Parathyroid adenoma (tissue), 2 donors: Measurements from ENCODE around the gene PANX1.

Experiments used
- H2AFZ ChIP-seq: fragments of 300-600 bp; sonication (generic); one replicate; pipeline ENCODE4 v1.7.0; 2017; ENCODE audit warnings: antibody characterized with exemption, mild to moderate bottlenecking
- H3K27ac ChIP-seq: fragments of 300-600 bp; sonication (generic); one replicate; pipeline ENCODE4 v1.7.0; 2017
- H3K27me3 ChIP-seq: fragments of 300-600 bp; sonication (generic); one replicate; pipeline ENCODE4 v1.7.0; 2017; ENCODE audit warnings: low read length; ENCODE audit not compliant: control insufficient read depth, insufficient read depth
- H3K36me3 ChIP-seq: fragments of 300-600 bp; sonication (generic); one replicate; pipeline ENCODE4 v1.7.0; 2017; ENCODE audit warnings: low read length; ENCODE audit not compliant: control insufficient read depth, insufficient read depth
- H3K4me1 ChIP-seq: fragments of 300-600 bp; sonication (generic); one replicate; pipeline ENCODE4 v1.7.0; 2017; ENCODE audit warnings: control low read depth
- H3K4me2 ChIP-seq: fragments of 300-600 bp; sonication (generic); one replicate; pipeline ENCODE4 v1.7.0; 2017; ENCODE audit warnings: low read length
- H3K4me3 ChIP-seq: fragments of 300-600 bp; sonication (generic); one replicate; pipeline ENCODE4 v1.7.0; 2017; ENCODE audit warnings: low read depth, low read length
- H3K79me2 ChIP-seq: fragments of 300-600 bp; sonication (generic); one replicate; pipeline ENCODE4 v1.7.0; 2017; ENCODE audit warnings: control low read depth
- H3K9ac ChIP-seq: fragments of 300-600 bp; sonication (generic); one replicate; pipeline ENCODE4 v1.7.0; 2017; ENCODE audit warnings: mild to moderate bottlenecking
- H3K9me3 ChIP-seq: fragments of 300-600 bp; sonication (generic); one replicate; pipeline ENCODE4 v1.7.0; 2017; ENCODE audit warnings: low read length; ENCODE audit not compliant: control insufficient read depth
- TF ChIP-seq, protein P1 (sequence below): fragments of 300-600 bp; sonication (generic); IDR thresholded peaks from one replicate; pipeline ENCODE4 v1.7.0; 2017; ENCODE audit warnings: antibody characterized with exemption, mild to moderate bottlenecking
- donor health status: primary hyperparathyroidism.

PANX1 gene

DNA sequence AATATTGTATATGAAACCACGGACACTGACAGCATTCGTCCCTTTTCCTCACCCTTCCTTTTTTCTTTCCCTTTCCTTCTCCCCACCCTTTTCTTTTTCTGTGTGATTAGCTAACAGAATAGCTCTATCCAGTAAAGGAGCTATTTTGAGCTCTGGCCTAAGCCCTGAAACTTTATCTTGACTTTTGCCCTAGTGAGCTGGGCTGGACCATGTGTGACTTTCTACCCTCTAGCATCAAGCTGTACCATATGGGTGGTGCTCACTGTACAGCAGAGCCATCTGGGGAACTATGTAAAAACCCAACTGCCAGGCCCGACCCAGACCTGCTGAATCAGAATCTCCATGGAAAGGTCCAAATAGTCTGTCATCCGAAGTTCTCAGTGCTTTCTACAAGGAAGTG lies 21.9 kb upstream of the PANX1 start:
- Histone ChIP-seq H3K27me3 (no peaks in the 10 kb centered on the region), H3K9me3 (no peaks in the 10 kb centered on the region), H3K4me2 (no peak overlapping the region), H3K27ac (no peak overlapping the region), H3K4me1 (no peaks in the 10 kb centered on the region), H3K36me3 (no peaks in the 10 kb centered on the region), H3K79me2 (no peaks in the 10 kb centered on the region), H2AFZ (no peak overlapping the region), H3K4me3 (no peak overlapping the region), H3K9ac (no peak overlapping the region)
- TF ChIP-seq, protein P1, sequence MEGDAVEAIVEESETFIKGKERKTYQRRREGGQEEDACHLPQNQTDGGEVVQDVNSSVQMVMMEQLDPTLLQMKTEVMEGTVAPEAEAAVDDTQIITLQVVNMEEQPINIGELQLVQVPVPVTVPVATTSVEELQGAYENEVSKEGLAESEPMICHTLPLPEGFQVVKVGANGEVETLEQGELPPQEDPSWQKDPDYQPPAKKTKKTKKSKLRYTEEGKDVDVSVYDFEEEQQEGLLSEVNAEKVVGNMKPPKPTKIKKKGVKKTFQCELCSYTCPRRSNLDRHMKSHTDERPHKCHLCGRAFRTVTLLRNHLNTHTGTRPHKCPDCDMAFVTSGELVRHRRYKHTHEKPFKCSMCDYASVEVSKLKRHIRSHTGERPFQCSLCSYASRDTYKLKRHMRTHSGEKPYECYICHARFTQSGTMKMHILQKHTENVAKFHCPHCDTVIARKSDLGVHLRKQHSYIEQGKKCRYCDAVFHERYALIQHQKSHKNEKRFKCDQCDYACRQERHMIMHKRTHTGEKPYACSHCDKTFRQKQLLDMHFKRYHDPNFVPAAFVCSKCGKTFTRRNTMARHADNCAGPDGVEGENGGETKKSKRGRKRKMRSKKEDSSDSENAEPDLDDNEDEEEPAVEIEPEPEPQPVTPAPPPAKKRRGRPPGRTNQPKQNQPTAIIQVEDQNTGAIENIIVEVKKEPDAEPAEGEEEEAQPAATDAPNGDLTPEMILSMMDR: no peak

DNA sequence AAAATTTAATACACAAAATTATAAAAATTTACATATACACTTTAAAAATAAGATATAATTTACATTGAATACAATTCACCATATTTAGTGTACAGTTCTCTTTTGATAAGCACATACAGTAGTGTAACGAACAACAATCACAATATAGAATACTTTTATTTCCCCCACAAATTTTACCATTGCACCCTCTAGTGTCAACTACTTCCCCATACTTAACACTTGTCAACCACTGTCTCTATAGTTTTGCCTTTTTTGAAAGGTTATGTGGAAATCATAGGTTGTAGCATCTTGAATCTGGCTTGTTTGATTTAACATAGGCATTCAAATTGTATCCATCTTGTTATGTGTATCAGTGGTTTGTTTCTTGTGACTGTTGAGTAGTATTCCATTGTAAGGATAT lies 21.3 kb upstream of the PANX1 start:
- H3K4me2 ChIP-seq: no peak overlapping the region
- no peak overlapping the region for H3K4me3 ChIP-seq
- H3K9me3 ChIP-seq: no peaks in the 10 kb centered on the region
- H2AFZ ChIP-seq: no peak overlapping the region
- no peaks in the 10 kb centered on the region for H3K79me2 ChIP-seq
- TF ChIP-seq, protein P1: no peak
- no peak overlapping the region for H3K27ac ChIP-seq
- no peak overlapping the region for H3K9ac ChIP-seq
- H3K36me3 ChIP-seq: no peaks in the 10 kb centered on the region
- H3K4me1 ChIP-seq: no peaks in the 10 kb centered on the region
- H3K27me3 ChIP-seq: no peaks in the 10 kb centered on the region

DNA sequence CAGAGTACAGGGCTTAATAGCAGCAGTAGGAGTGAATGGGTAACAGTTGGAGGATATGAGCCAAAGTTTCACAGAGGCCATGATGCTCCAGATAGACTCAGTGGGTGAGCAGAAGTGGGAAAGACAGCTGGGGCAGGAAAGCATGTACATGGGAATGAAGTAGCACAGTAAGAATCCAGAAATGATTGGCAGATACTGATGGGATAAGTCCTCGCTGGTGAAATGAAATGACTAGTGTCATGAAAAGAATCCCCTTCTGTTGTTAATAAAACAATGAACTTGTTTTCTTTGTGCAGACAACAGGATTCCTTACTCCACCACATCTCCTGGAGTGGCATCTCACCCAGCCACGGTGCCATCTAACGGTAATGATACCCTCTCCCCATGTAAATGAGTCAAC lies 17.4 kb upstream of the PANX1 start:
- Histone ChIP-seq H3K36me3 (no peaks in the 10 kb centered on the region), H3K4me3 (no peak overlapping the region), H3K9ac (no peak overlapping the region), H3K27me3 (no peaks in the 10 kb centered on the region), H2AFZ (no peak overlapping the region), H3K79me2 (no peaks in the 10 kb centered on the region), H3K9me3 (no peaks in the 10 kb centered on the region), H3K4me1 (no peaks in the 10 kb centered on the region), H3K4me2 (no peak overlapping the region), H3K27ac (no peak overlapping the region)
- TF ChIP-seq, protein P1: no peak

DNA sequence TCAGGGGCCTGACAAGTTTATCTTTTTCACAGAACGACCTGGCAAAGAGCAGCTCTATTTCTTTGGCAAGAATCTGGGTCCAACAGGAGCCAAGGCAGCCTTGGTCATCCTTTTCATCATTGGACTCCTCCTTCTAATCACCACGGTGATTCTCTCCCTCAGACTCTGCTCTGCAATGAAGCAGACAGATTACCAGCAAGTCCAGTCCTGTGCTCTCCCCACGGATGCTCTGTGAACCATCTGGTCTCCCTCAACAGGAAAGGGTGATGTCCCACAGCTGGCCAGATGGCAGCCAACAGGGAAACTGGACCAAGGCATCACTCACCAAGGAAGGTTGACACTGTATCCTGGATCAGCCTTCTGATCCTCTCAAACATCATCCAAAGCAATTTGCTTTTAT lies 17.0 kb upstream of the PANX1 start:
- Histone ChIP-seq H3K27me3 (no peaks in the 10 kb centered on the region), H3K4me1 (no peaks in the 10 kb centered on the region), H2AFZ (no peak overlapping the region), H3K79me2 (no peaks in the 10 kb centered on the region), H3K9ac (no peak overlapping the region), H3K36me3 (no peaks in the 10 kb centered on the region), H3K9me3 (no peaks in the 10 kb centered on the region), H3K27ac (no peak overlapping the region), H3K4me3 (no peak overlapping the region), H3K4me2 (no peak overlapping the region)
- TF ChIP-seq, protein P1: no peak

DNA sequence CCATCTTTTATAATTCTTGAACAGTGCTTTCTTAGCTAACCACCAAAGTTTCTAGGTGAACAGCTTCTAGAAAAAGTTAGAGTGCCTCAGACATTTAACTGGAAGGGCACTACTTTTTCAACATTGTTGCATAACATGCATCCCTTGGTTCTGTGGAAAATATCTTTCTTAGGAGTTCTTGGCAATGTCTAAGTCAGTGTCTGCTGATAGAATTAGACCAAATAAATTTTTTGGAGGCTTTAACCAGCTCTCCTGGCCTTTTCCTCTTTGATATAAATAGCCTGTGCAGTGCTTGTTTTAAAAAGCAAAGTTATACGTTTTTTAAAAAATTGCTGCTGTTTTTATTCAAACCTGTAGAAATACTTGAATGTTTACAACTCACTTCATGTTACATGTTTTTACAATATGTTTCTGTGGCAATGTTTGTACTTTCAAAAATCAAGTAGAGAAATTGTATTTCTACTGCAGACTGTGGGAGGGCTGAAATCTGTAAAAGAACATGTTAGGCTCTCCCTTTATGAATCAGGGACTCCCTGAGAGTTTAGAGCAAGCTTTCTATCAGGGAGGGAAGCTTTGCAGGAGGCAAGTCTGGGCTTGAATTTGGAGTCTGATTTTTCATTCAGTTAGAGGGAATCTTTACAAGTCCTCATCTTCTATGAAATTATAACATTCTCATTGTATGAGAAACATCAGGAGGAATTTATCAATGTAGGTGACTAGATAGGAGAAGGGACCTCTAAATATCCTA lies 16.3 kb upstream of the PANX1 start:
- no peaks in the 10 kb centered on the region for H3K27me3 ChIP-seq
- no peaks in the 10 kb centered on the region for H3K79me2 ChIP-seq
- H3K4me2 ChIP-seq: no peak overlapping the region
- H3K4me1 ChIP-seq: no peaks in the 10 kb centered on the region
- TF ChIP-seq, protein P1: no peak
- H3K9me3 ChIP-seq: no peaks in the 10 kb centered on the region
- H3K27ac ChIP-seq: no peak overlapping the region
- no peak overlapping the region for H3K4me3 ChIP-seq
- no peak overlapping the region for H3K9ac ChIP-seq
- no peak overlapping the region for H2AFZ ChIP-seq
- no peaks in the 10 kb centered on the region for H3K36me3 ChIP-seq
